HG02885 (cell line): Measurements from ENCODE around the gene MRPL21.

ENCODE experiments used
- ATAC-seq: cut with Tn5 transposase; IDR thresholded peaks from one replicate; pipeline ENCODE4 v1.9.1; 2021; ENCODE audit warnings: mild to moderate bottlenecking; ENCODE audit not compliant: unreplicated experiment, poor library complexity

The MRPL21 gene

GRCh38 chr11:68843703-68844312, 59.8 kb downstream of the MRPL21 start:
- no peak for ATAC-seq

- ATAC-seq = no peak
These were observed 60.5 kb downstream of the MRPL21 start for GRCh38 chr11:68843052-68843561.

GRCh38 chr11:68842427-68843051, 61.1 kb downstream of the MRPL21 start:
- ATAC-seq = no peak

- ATAC-seq = no peak
These were observed 61.8 kb downstream of the MRPL21 start, which contains the start of gene CPT1A for GRCh38 chr11:68841718-68842426. Gene CPT1A (minus strand): TSS chr11:68841916. CDS start chr11:68815474, 26,442 bp downstream.
